NCI-H128 (cell line): ENCODE results near the gene TMEM101.
"Not testable (repeated sequence)": the region's sequence is repeated elsewhere in the genome, so short reads cannot be mapped to it uniquely, and the experiment has no call there.

ENCODE experiments used
- DNase-seq: peaks from one replicate; lab custom pipeline; 2025; ENCODE audit not compliant: unreplicated experiment; lab: John Stamatoyannopoulos, UW

Gene TMEM101

DNA sequence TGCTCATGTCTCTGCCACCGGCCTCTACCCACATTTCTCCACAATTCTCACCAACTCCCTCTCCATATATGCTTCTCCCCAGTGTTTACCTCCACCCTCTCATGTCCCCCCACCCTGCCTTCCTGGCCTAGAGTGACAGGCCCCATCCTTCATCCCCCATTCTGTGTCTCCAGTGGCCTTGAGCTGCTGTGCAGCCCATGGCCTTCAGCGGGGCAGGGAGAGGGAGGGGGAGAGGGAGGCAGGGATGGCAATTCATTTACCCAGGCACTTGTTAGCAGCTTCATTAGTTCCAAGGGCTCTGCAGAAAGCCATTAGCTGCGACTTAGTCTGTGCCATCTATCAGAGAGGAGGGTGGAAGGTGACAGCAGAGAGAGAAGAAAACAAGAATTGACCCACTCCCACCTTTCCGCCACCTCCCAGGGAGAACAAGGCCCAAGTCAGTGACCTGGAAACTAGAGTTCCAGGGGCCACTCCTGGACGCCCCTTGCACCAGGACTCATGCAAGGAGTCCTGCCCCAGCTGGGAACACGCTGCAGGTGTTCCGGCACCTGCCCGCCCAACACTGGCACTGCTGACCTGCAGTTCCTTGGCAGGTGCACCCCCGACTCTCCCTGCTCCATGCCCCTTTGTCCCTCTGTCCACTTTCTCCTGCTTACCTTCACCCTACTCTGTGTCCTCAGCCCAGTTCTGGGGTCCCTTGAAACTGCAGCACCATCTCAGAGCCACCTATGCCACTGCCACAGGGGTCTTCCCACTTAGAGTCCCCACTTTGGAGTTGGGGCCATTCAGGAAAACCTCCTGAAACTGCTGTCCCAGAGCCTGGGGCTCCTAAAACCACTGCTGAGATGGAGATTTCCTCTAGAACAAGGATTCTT, 37.6 kb downstream of the TMEM101 start:
- DNase-seq: no peak

DNA sequence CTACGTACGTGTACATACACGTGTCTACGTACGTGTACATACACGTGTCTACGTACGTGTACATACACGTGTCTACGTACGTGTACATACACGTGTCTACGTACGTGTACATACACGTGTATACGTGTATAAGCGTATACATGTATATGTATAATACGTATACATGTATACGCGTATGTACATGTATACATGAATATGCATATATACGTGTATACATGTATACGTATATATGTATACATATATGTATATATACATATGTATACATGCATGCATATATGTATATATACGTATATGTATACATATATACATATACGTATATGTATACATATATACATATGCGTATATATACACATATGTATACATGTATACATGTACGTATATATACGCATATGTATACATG, 38.9 kb downstream of the TMEM101 start:
- no peak for DNase-seq

DNA sequence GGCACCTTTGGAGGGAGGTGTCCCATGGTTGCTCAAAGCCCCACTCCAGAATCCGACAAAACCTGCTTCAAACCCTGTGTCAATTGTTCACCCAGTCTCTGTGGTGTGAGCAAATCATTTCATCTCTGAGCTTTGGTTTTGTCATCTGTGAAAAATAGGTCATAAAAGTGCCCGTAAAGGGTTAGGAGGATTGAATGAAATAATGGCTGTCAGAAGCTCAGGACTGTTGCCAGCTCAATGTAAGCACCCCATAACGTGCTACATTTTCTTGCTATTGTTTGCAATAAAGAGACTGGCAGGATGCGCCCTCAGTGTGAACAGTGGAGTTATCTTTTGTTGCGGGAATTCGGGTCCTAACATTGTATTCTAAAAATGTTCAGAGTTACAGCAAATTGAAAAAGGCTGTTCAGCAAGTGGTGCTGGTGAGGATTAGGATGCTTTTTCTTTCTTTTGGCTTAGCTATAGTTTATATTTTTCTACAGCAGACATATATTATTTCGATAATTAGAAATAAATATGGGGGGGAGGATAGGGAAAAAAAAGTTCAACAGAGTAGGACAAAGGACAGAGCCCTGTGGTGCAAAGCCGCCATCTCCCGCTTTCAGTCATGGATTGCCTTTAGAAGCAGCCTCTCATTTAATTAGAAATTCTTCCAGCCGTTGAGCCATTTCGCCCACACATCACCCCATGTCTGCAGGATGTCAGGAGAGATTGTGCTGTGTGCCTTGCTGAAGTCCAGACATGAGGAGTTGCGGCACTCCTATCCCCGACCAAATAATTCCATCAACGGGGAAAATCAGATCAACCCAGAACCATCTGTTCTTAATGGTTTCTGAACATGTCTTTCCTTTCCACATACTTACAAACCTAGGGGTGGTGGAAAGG, 40.1 kb downstream of the TMEM101 start:
- DNase-seq: no peak

DNA sequence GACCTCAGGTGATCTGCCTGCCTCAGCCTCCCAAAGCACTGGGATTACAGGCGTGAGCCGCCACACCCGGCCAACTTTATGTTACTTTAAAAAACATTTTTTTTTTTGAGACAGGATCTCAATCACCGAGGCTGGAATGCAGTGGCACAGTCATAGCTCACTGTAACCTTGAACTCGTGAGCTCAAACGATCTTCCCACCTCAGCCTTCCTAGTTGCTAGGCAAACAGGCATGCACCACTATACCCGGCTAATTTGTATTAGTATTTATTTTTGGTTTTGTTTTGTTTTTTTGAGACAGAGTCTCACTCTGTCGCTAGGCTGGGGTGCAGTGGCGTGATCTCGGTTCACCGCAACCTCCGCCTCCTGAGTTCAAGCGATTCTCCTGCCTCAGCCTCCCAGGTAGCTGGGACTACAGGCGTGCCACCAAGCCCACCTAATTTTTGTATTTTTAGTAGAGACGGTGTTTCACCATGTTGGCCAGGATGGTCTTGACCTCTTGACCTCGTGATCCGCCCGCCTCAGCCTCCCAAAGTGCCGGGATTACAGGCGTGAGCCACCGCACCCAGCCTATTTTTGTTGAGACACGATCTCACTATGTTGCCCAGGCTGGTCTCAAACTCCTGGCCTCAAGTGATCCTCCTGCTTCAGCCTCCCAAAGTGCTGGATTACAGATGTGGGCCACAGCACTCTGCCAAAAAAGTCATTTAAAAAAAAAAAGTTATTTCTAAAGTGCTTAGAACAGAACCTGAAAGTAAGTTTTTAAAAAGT, 42.1 kb downstream of the TMEM101 start:
- DNase-seq: not testable (repeated sequence)

DNA sequence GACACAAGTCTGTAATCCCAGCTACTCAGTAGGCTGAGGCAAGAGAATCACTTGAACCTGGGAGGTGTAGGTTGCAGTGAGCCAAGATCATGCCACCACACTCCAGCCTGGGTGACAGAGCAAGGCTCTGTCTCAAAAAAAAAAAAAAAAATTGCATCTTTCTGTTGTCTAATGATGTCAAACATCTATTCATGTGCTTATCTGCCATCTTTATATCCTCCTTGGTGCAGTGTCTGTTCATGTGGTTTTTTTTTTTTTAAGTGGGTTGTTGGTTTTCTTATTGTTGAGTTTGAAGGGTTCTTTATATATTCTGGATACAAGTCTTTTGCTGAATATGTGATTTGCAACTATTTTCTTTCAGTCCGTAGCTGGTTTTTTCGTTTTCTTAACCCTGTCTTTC, 43.3 kb downstream of the TMEM101 start:
- DNase-seq: not testable (repeated sequence)

DNA sequence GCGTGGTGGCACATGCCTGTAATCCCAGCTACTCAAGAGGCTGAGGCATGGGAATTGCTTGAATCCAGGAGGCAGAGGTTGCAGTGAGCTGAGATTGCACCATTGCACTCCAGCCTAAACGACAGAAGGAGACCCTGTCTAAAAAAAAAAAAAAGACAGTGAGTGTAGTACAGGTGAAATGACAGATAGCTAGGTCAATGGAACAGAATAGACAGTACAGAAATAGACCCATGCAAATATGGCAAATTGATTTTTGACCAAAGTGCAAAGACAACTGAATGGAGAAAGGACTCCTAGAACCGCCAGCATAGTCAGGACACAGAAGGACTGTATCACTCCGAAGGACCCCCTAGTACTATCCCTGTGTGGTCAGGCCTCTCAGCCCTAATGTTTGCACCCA, 44.4 kb downstream of the TMEM101 start:
- no peak for DNase-seq

DNA sequence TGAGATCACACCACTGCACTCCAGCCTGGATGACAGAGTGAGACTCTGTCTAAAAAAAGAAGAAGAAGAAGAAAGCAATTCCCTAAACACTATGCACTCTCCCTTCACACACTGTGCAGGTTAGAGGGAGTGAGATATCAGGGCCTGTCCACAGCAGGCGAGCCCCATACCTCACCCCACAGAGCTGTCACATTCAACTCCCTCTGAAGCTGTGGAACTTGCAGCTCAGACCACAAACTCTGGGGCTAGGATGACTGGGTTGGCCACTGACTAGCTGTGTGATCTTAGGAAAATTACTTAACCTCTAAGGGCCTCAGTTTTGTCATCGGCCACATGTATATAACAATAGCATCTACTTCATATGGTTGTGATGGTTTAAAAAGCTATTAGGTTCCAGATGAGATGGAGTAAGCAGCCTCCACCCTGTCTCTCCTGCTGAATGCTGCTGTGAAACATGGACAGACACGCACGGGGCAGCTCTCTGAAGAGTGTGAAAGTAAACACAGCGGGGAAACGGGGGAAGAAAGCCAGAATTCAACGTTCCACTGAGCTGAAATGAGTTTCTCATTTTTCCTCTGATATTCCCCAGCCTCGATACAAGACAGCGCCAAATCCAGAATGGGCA, 47.4 kb downstream of the TMEM101 start:
- no peak for DNase-seq

DNA sequence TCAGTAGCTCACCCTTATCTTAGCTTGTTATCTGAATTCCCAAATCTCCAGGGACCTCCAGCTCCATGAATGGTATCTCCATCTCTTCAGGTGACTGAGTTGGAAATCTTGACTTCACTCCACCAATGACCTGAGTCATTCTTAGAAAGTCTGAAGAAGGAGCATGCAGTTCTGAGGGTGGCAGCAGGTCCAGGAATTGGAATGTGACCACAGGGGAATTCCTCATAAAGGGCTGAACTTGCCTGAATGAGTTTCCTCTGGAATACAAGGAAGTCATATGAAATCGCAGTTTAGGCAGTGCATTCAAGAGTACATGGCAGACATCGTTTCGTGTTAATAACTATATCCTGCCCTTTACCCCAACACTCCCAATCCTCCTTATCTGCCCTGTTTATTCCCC, 48.5 kb downstream of the TMEM101 start:
- DNase-seq: no peak

DNA sequence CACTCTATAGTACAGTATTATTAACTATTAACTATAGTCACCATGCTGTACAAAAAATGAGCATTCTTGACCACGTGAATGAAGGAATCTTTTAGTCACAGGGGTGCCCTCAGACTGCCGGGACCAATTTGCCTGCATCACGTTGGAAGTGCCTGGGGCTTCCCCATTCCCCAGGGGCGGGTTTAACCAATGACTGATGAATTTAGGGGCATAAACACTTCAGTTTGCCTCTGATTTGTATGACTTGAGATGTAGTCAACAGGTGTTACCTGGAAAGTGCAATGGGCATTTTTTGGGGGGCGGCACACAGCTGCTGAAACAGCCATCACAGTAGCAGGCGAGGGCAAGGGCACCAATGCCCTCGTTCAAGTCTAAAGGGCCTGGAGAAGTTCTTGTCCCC, 52.3 kb downstream of the TMEM101 start:
- no peak for DNase-seq

DNA sequence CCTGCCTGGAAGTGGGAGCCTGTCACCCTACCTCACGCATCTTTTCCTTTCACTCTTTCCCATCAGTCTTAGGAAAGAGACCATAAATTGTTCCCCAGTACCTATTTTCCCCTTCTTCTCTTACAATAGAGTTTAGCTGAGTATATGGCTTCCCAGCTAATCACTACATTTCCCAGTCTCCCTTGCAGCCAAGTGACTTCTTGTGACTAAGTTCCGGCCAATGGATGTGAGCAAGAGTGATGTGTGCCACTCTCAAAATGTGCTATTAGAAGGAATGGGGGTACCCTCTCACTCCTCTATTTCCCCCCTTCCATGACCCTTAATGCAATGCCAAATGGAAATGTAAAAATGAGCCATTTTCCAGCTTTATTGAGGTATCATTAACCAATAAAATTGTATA, 52.8 kb downstream of the TMEM101 start:
- DNase-seq: no peak

DNA sequence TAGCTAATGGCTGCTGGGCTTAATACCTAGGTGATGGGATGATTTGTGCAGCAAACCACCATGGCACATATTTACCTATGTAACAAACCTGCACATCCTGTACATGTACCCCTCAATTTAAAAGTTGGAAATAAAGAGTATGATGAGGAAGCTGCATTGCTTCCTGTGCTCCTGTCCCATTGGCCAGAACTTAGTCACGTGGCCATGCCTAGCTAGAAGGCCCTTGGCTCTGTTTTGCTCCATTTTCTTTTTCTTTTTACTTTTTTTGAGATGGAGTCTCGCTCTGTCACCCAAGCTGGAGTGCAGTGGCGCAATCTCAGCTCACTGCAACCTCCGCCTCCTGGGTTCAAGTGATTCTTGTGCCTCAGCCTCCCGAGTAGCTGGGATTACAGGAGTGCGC, 53.5 kb downstream of the TMEM101 start:
- DNase-seq: not testable (repeated sequence)
